Measurements from ENCODE around the gene MEG3.

The MEG3 gene

DNA sequence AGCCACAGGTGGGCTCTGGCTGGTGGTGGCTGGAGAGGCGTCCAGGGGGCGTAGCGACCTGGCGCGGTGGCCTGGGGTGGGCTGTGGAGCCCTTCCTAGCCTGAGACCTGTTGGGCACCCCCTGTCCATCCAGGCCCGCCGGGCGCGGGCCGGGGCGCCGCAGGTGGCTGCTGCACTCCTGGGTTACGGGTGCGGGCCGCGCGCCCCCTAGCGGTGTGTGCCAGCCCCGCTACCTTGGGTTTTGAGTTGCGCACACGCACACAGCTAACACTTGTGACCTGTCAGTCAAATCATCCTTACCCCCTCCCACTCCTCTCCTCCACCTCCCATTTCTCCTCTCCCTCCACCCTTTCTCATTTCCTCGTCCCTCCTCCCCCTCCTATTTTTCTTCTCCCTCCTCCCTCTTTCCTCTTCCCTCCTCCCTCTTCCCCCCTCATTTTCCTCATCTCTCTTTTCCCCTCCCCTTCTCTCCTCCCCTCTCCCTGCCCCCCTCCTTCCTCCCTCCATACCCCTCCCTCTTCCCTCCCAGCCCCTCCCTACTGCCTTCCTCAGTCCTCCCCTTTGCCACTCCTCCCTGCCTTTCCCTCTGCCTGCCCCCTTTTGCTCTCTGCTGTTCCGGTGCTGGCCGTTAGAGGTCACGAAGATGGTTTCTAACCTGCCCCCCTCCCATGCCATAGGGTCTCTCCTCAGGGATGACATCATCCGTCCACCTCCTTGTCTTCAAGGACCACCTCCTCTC is 2.3 kb downstream of the MEG3 start:
- no peak for DNase-seq (ENCODE audit: low read depth in 1 of 2, low spot score in 1 of 2)

DNA sequence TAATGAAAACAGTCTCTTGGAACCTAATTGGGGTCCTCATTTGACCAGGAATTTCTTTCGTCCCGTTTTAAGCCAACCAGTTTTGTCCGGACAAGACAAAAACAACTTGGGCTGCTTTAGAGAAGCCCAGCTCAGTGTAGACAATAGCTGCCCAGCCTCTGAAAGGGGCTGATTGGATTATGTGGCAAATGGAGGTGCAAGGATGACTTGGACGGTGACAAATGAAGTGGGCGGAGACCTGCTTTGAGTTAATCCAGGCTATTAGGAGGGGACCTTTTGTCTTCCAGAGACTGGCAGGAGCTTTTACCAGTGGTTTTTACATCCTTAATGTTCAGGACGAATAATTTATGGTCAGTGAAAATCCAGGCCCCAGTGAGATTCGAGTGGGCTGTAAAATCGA is 4.8 kb downstream of the MEG3 start:
- no peak for DNase-seq (ENCODE audit: low read depth in 1 of 2, low spot score in 1 of 2)

DNA sequence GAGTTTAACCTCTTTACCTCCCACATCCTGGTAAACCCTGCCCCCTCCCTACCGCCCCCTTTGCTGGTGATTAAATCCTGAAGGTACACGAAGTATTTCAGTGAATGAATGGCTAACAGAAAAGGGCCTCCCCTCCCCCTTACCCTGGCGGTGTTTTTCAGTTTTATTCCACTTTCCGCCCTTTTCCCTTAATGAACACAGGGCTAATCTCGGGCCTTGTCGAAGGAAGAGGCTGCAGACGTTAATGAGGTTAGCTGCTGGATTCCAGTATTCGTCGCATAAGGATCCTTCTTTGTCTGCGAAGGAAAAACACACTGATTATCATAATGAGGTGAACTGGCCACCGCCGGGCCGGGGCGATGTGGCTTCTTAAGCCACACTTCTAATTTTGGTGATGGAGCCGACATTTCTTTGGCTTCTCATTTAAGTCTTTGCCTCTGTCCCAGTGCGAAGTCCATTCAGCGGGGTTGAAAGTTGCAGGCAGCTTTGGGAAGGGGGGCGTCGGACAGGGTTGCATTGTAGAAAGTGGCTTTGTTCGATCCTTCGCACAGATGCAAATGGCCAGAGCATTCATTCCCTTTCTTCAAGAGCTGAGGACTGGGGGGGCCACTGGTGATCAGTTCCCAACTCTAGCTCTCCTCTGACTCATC is 6.5 kb downstream of the MEG3 start:
- DNase-seq (ENCODE audit: low read depth in 1 of 2, low spot score in 1 of 2): no peak

DNA sequence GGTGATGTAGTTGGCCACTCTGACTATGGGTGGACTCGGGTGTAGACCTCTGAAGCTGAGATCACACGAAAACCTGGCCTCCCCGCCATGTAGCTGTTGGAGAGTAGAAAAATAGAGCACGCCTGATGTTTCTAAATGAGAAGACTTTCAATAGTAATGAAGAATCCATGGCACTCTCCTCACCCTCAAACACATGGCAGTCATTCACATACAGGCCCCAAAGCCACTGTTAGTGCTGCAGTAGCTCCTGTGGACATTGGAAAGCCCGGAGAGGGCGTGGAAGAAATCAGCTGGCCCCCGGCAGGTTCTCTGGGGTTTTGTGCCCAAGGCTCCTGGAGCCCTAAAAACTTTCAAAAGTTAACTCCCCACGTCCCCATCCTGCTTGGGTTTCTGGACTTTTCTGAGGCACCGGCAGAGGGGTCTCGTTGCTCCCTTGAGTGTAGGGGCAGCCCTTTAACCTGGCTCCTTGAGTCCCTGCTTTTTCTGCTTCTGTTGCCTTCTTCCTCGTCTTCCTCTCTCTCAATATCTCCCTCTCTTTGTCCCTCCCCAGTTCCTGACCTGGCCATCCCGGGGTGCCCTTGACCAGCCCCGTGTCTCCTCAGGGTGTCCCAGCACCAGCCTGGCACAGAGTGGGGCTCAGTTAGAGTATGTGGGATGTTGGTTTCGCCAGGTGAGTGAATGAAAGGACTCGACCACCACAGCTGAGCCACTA is 8.3 kb downstream of the MEG3 start:
- DNase-seq (ENCODE audit: low read depth in 1 of 2, low spot score in 1 of 2): no peak

DNA sequence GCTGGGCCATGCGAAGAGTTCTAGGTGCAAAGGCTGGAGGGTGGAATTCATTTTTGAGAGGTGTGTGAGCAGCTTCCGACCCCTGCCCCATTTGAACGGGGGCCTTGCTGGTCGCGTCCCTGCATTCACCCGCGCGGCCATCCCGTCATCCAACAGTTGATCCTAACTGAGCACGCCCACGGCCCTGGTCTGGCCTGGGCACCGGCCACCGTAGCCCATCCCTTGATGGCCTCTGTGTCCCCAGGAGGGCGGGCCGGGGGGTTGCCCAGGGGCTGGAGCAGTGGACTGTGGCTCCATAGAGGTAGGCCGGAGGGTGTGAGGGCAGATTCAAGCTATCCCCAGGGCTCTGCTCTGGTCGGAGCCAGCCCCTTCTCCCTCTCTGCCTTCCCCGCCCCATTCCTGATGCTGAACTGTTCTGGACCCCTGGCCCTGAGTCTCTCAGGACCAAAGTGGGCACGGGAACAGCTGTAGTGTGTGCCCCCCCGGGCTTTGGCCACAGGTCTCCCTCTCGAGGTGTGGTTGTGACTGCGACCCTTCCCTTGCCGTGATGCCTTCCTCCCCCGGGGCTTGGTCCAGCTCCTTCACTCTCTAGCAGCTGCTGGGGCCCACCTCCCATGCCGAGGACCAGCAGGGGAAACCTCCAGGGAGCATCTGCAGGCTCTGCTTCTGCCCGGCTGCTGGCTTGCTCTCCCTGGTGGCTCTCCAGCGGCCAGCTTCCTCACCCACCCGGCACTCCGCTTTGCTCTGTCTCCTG is 9.1 kb downstream of the MEG3 start:
- no peak for DNase-seq (ENCODE audit: low read depth in 1 of 2, low spot score in 1 of 2)

DNA sequence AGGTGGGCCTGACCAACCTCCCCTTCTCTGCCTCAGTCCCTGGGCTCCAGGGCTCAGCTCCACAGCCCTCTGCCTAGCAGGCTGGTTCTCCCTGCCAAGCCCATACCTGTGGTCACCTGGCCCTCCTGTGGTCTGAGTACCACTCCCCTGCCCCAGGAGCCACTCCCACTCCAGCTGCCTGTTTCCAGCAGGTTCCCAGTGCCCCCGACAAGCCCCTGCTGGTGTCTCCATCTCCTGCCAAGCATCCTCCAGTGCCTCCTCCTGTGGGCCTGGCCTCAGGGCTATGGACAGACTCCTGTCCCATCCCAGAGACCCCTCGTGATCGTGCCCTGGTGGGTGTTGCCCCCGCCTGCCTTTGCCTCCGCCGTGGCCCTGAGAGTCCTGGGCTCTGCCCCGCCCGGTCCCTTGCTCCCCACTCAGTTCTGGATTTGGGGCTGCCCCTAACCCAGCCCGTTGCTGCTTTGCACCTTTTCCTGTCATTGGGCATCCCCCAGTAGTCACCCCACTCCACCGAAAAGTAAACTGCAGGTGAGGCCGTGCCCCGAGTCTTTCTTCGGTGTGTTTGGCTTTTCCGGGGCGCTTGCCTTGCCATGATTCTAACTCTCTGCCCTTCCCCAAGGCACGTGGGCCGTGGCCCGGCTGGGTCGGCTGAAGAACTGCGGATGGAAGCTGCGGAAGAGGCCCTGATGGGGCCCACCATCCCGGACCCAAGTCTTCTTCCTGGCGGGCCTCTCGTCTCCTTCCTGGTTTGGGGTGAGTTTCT is 9.8 kb downstream of the MEG3 start:
- DNase-seq (ENCODE audit: low read depth in 1 of 2, low spot score in 1 of 2): no peak

DNA sequence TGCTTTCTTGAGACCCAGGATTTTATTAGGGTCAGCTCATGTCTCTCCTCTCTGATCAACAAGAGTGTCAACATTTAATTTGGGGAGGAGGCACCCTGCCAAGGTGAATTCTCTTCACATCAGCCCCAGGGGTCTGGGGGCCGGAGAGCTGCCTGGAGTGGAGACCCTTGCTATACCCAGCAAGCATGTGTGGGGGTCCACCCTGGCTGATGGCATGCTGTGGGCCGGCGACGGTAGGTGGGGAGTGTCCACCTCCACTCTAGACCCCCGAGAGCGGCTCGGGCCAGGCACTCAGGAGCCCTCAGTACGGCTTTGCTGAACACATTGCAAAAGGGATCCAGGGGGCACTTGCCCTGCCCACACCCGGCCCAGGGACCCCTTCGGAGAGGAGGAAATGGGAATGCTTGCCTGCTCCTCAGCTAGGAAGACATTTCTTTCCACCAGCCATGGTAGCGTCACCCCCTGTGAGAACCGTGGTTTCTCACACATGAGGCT is 10.4 kb downstream of the MEG3 start:
- no peak for DNase-seq (ENCODE audit: low read depth in 1 of 2, low spot score in 1 of 2)

DNA sequence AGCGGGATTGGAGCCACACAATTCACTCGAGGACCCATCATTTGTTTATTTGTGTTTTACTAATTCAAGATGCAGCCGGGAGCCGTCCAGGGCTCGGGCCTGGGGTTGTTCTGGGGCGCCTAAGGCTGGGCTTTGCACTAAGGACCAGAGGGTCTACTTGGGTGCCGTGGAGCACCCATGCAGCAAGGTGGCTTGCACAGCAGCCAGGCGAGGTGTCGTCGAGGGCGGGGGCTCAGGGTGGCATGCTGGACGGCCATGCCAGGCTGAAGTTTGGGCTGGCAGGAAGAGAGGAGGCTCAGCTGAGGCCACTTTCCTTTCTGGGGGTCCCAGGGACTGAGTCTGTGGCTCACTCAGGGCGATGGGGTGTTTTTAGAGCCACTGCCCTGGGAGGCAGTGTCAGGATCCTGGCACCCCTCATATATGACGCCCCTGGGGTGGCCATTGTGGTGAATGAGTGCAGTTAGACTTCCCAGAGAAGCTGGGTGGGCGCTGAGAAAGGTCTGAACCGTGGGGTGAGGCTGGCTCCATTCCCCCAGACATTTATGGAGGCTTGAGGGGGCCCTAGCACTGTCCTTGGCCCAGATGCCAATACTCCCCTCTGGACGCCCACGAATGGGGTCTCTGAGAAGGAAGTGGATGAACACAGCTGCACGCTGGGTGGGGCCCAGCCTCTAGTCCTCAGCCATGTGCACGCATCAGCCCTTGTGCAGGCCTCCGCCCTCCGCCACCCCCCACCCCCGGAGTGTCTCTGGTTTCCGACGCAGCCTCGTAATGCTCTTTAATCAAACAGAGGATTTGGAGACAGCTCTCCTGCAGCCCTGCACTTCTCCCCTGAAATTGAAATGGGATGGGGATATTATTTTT is 11.3 kb downstream of the MEG3 start:
- DNase-seq (ENCODE audit: low read depth in 1 of 2, low spot score in 1 of 2): no peak

DNA sequence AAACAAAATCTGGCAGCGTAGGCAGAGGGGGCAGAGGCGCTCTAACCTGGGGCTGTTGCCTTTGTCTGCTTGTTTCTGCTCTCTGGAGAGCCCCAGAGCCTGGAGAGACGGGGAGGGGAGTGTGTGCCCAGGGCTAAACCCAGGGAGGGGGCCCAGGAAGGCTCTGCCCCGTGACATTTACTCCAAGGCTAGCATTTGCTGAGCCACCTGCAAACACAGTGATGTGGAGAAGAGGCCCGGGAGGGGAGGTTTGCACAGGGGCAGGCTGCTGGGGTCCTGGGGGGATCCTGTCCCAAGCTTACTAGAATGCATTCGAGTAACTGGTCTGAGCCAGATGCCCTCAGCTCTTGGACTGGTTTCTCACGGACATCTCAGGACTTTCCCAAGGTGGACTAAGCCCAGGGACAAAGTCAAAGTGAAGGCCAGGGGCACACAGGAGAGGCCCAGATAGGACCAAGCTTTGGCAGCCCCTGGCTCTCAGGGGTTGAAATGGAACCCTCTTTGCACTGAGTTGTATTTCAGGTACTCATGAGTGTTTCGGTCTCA is 12.0 kb downstream of the MEG3 start:
- DNase-seq (ENCODE audit: low read depth in 1 of 2, low spot score in 1 of 2): no peak

DNA sequence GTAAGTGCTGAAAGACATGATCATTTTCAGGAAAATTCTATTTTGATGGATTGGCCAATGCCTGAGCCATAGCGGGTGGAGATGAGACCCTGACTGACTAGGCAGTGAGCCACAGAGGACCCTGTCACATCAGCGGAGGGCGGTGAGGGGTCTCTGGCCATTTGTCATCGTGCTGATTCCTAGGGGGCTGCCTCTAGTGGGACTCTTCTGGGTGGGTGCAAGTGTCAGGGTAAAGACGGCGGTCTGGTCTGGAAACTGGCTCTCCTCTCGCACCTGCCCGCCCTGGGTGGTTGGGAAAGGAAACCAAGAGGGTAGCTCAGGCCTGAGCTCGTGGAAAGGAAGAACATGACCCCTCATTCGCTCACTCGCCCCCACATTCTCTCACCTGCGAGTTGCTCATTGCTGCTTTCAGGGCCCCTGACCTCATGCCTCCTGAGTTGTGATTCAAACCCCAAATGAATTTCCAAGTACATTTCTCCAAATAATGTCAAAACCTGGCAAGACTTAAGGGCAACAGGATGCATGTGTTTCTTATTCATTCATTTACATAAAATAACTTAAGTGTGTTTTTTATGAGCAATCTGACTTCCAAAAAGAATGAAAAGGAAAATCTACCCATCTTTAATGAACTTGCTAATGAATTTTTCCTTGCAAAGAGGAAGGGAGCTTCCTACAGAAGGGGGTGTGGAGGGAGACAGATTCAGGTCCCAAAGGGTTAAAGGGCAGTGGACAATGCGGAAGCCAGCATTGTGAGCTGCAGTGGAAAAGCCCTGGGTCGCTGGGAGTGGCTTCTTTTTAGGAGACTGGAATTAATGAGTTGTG is 12.8 kb downstream of the MEG3 start:
- DNase-seq (ENCODE audit: low read depth in 1 of 2, low spot score in 1 of 2): no peak

DNA sequence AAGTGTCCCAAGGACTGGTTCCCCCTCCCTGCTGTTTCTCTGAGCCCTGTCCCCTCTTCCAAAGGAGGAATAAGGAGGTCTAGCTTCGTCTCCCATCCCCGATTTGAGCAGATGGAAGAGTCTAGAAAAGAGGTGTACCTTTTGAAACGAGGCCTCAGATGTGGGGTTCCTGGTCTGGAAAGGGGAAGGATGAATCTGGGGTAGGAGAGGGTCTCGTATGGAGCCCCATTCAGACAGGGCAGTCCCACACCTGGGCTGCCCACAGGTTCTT is 13.3 kb downstream of the MEG3 start:
- DNase-seq (ENCODE audit: low read depth in 1 of 2, low spot score in 1 of 2): no peak

DNA sequence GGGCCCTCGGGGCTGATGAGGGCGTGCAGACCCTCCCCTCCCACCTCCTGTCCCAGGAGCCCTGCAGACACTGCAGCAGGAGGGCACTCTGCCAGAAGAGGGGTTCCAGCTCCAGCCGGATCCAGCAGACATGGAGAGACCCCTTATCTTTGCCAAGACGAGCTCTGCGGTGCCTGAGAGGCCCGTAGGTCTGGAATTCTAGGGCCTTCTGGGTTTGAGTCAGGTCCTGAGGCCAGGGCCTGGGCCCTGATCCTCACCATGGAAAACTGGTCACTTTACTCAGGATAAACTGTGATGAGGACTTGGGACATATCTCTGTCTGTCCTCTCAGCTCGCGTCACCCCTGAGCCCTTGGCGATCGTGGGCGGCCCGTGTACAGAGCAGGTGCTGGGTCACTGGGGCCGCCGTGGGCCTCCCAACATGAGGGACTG is 13.8 kb downstream of the MEG3 start:
- no peak for DNase-seq (ENCODE audit: low read depth in 1 of 2, low spot score in 1 of 2)

DNA sequence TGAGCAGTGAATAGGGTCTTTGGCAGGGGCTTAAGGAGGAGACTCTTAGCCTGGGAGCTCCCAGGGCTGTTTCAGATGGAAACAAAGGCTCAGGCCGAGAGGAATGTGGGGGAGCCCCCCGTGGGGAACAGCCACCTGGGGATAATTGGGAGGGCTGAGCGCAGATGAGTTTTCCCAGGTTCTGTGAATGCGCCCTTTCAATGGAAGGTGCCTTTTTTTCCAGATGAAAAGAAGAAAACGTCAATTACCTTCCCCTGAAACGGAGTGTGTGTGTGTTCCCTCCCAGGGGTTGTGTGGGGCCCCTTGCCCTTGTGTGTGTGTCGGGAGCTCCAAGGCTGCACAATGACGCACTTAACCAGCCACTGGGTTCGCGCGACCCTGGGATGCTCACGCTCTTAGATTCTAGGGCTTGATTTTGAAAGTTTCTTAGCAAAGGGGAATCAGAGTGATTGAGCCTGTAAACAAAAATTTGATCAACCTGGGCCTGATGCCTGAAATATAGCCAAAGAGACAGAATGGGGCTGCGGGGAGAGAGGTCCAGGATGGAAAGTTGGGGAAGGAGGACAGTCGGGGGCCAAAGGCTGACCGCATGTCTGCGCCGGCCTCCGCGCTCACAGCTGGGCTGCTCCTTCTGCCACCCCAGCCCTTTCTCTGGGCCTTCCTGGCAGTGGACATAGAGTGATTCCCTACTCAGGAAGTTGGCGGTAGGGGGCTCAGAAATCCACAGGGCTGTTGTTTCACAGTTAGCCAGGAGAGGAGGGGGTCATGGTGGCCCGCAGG is 14.6 kb downstream of the MEG3 start:
- DNase-seq (ENCODE audit: low read depth in 1 of 2, low spot score in 1 of 2): no peak

DNA sequence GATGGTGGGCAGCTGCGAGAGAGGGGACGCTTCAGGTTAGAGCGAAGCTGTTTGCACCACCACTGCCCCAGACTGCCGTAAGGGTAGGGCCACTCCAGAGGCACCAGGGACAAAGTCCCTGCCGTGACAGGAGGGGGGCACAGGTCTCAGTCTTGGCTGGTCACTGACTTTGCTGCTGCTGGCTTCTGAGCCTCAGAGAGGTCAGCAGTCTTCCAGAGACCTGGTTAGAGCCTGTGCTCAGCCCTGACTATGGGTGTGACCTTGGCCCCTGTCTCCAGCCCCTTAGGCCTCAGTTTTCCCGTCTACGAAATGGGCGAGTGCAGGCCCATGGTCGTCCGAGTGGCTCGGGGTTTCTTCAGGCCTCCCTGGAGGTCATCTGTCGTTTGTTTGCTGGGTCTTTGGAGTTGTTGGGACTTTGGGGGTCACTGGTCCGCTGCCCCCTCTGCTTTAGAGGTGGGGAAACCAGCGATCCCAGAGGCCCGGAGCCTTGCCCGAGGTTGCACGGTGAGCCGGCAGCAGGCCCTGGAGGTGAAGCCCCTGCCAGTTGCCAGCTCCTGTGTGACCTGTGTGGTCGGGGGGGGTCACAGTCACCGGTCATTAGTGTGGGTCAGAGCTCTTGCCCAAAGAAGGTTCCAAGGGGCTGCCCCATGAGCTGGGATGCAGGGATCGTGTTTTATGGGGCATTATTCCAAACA is 15.3 kb downstream of the MEG3 start:
- no peak for DNase-seq (ENCODE audit: low read depth in 1 of 2, low spot score in 1 of 2)

DNA sequence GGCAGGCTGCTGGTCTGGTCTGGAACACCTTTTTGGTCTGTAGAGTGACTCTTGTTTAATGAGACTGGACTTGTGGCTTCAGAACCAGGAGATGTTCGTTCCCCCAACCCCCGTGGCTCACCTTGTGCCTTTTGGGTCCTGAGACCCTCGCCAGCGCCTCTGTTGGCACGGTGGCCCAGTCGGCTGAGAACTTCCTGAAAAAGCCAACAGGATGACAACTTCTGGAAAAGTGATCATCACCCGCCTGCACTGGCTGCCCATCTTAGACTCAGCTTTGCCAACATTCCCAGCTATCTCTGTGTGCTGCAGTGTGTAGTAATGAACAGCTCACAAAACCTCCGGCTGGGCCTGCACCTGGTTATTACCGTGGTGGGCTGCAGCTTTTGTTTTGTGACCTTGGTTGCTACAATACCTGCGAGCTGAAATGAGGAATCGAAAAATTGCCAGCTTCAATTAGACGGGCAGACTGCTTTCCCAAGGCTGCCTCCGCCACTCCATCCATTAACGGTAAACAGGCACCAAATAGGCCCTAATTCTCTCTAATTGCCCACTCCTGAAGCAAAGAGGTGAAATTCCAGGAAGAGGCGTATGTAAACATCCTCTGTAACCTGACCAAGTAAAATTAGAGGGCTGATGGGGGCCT is 16.0 kb downstream of the MEG3 start:
- no peak for DNase-seq (ENCODE audit: low read depth in 1 of 2, low spot score in 1 of 2)

DNA sequence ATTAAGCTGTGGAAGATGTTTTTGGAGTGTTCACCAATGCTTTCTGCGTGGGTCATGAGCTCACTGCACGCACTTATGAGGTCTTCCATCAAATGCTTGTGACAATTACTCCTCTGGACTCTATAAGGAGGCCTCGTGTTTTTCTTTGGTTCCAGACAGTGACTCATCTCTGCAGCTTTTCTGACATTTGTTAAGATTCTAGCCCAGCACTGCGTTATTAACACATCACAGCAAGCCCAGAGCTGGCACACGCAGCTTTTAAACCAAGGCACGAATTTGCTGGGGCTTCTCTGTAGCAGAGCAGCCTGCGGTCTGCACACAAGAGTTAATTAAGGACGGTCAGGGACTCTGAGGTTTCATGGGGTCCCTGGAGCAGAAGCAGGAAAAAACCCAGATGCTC is 16.9 kb downstream of the MEG3 start:
- no peak for DNase-seq (ENCODE audit: low read depth in 1 of 2, low spot score in 1 of 2)

DNA sequence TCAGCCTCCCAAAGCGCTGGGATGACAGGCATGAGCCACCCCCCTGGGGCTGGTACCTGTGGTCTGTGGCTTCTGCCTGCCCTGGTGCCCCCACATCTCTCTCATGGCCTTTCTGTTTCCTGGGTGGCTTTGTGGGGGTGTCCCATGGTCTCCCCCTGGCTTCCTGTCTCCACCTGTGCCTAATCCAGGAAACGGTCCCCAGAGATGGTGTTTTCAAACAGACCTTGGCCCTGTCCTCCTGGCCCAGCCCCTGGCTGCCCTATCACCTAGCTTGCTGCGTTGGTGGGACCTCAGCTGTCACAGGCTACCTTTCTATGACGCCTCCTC is 18.1 kb downstream of the MEG3 start:
- DNase-seq (ENCODE audit: low read depth in 1 of 2, low spot score in 1 of 2): no peak
